RWPE2 (cell line): Measurements from ENCODE around the gene TTN.

ENCODE experiments used
- ATAC-seq: fragments of 200-7000 bp; cut with Tn5 transposase; 3 replicates; pipeline ENCODE4 v1.9.1; 2021; ENCODE audit warnings: low read depth
- DNase-seq: peaks from one replicate; pipeline ENCODE4 v3.0.0-alpha.2; 2020; ENCODE audit warnings: low spot score
- H3K27ac ChIP-seq: fragments of 450-650 bp; 2 replicates; pipeline ENCODE4 v1.5.1; 2017; ENCODE audit warnings: mild to moderate bottlenecking; ENCODE audit not compliant: poor library complexity, severe bottlenecking
- H3K27me3 ChIP-seq: fragments of 250-450 bp; sonication (Bioruptor Pico); 2 replicates; pipeline ENCODE4 v1.5.1; 2021; ENCODE audit warnings: mild to moderate bottlenecking, moderate library complexity; ENCODE audit not compliant: insufficient read depth, poor library complexity, severe bottlenecking
- H3K36me3 ChIP-seq: fragments of 250-450 bp; sonication (Bioruptor Pico); 2 replicates; pipeline ENCODE4 v1.5.1; 2020; ENCODE audit warnings: low read depth, mild to moderate bottlenecking, moderate library complexity
- H3K4me1 ChIP-seq: fragments of 250-450 bp; sonication (Bioruptor Pico); 2 replicates; pipeline ENCODE4 v1.5.1; 2021; ENCODE audit warnings: mild to moderate bottlenecking, moderate library complexity; ENCODE audit not compliant: insufficient read depth, poor library complexity, severe bottlenecking
- H3K4me3 ChIP-seq: fragments of 250-450 bp; sonication (Bioruptor Pico); 2 replicates; pipeline ENCODE4 v1.5.1; 2021; ENCODE audit warnings: mild to moderate bottlenecking, moderate library complexity; ENCODE audit not compliant: severe bottlenecking
- H3K9me3 ChIP-seq: fragments of 250-450 bp; sonication (Bioruptor Pico); 2 replicates; pipeline ENCODE4 v1.5.1; 2021; ENCODE audit warnings: mild to moderate bottlenecking, moderate library complexity; ENCODE audit not compliant: severe bottlenecking
- TF ChIP-seq, protein P1 (sequence below): fragments of 450-650 bp; IDR thresholded peaks from one replicate; pipeline ENCODE4 v1.5.1; 2017; ENCODE audit warnings: mild to moderate bottlenecking, moderate library complexity; ENCODE audit not compliant: poor library complexity, severe bottlenecking

TTN gene

DNA sequence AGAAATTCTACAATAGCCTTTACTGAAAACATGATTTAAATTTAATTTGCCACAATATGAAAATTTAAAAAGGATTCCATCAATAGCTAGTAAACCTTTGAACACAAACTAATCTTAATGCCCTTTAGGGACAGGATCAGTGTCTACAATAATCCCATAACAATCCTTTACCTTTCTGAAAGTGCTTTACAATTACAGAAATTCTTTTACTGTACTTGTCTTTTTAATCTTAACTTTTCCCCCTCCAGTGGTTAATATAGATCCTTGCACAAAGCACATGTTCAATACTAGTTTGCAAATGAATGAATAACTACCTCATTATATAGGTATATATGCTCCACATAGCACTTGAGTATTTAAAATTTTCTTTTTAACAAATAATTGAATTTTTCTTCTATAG lies 204.3 kb downstream of the TTN start:
- DNase-seq: no peak
- TF ChIP-seq, protein P1, sequence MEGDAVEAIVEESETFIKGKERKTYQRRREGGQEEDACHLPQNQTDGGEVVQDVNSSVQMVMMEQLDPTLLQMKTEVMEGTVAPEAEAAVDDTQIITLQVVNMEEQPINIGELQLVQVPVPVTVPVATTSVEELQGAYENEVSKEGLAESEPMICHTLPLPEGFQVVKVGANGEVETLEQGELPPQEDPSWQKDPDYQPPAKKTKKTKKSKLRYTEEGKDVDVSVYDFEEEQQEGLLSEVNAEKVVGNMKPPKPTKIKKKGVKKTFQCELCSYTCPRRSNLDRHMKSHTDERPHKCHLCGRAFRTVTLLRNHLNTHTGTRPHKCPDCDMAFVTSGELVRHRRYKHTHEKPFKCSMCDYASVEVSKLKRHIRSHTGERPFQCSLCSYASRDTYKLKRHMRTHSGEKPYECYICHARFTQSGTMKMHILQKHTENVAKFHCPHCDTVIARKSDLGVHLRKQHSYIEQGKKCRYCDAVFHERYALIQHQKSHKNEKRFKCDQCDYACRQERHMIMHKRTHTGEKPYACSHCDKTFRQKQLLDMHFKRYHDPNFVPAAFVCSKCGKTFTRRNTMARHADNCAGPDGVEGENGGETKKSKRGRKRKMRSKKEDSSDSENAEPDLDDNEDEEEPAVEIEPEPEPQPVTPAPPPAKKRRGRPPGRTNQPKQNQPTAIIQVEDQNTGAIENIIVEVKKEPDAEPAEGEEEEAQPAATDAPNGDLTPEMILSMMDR: no peak
- Histone ChIP-seq H3K4me1 (no peaks in the 10 kb centered on the region), H3K27me3 (no peaks in the 10 kb centered on the region), H3K4me3 (no peak overlapping the region), H3K9me3 (no peaks in the 10 kb centered on the region), H3K36me3 (peaks cover 7% of the 10 kb centered on the region), H3K27ac (no peak overlapping the region)
- no peak for ATAC-seq

DNA sequence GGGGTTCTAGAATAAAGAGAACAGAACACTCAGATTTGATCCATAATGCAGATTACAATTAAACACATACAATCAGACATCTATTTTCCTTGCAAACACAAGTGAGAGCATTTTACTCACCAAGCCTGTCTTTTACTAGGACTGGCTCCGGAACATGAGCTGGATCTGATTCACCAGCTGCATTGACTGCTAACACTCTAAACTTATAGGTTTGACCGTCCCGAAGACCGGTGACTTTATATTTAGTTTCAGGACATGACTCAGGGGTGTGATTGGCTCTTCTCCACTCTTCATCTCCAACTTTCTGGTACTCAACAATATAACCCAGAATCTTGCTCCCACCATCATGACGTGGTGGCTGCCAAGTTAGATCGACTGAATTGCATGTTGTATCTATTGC lies 214.6 kb downstream of the TTN start:
- H3K9me3 ChIP-seq: no peaks in the 10 kb centered on the region

DNA sequence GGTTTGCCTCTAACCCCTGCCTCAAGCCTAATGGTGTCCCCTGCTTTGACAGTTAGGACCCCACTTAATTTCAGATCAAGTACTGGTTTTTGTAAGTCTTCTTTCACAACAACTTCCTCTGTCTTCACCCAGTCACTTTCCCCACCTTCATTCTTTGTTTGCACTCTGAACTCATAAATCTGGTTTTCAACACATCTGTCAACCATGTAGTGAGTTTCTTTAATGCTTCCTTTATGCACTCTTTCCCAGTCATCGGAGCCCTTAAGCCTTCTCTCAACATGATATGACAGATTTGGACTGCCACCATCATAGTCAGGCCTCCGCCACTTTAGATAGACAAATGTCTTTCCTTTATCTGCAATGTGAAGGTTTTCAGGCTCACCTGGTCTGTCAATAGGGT lies 217.9 kb downstream of the TTN start:
- Histone ChIP-seq H3K27me3 (no peaks in the 10 kb centered on the region), H3K36me3 (no peaks in the 10 kb centered on the region), H3K9me3 (no peaks in the 10 kb centered on the region), H3K27ac (no peak overlapping the region), H3K4me3 (no peak overlapping the region), H3K4me1 (no peaks in the 10 kb centered on the region)
- TF ChIP-seq, protein P1: no peak
- DNase-seq (no peak), ATAC-seq (no peak)

More for the DNA sequence above, 214.6 kb downstream of the TTN start:
- Histone ChIP-seq H3K27me3 (no peaks in the 10 kb centered on the region), H3K36me3 (0 out of 2 replicates have a peak, but pooled peaks cover under 1% of the 10 kb centered on the region), H3K4me1 (no peaks in the 10 kb centered on the region), H3K27ac (no peak overlapping the region), H3K4me3 (no peak overlapping the region)
- DNase-seq: no peak
- TF ChIP-seq, protein P1: no peak
- no peak for ATAC-seq

DNA sequence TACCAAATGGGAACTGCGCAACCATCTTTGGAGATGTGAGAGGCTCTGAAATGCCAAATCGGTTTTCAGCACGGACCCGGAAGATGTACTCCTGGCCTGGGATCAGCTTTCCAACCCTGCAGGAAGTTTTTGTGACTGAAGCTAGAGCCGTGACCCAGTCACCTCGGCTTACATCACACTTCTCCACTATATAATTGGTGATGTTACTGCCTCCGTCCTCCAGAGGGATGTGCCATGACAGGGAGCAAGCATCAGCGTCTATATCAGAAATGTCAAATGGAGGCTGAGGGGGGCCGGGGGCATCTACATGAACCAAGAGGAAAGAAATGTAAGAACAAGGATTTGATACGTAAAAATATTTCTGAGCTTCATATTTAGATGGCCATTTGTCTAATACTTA lies 222.6 kb downstream of the TTN start:
- no peaks in the 10 kb centered on the region for H3K27me3 ChIP-seq
- TF ChIP-seq, protein P1: no peak
- H3K27ac ChIP-seq: no peak overlapping the region
- no peaks in the 10 kb centered on the region for H3K4me1 ChIP-seq
- DNase-seq (no peak), ATAC-seq (no peak)
- no peak overlapping the region for H3K4me3 ChIP-seq
- H3K9me3 ChIP-seq: no peaks in the 10 kb centered on the region
- no peaks in the 10 kb centered on the region for H3K36me3 ChIP-seq

DNA sequence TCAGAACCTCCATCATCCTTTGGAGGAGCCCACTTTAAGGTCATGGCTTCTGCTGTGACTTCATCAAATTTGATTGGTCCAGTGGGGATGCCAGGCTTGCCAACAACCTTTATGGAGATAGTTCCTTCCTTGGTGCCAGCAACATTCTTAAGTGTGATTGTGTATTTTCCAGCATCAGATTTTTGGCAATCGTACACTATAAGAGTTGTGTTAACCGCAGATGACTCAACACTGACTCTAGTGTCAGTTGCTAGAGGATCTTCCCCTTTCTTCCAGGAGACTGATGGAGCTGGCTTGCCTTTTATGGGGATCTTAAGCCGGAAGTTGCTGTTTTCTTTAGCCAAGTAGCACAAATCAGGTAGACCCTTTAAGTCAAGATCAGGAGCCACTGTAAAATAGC lies 228.2 kb downstream of the TTN start:
- Histone ChIP-seq H3K36me3 (no peaks in the 10 kb centered on the region), H3K9me3 (no peaks in the 10 kb centered on the region), H3K4me1 (no peaks in the 10 kb centered on the region), H3K27ac (no peak overlapping the region), H3K4me3 (no peak overlapping the region), H3K27me3 (no peaks in the 10 kb centered on the region)
- TF ChIP-seq, protein P1: no peak
- DNase-seq (no peak), ATAC-seq (no peak)
